ENCODE results near the gene CISH.
A peak's percentile ranks its signal among the peaks of the same experiment; 100 is the strongest.

CISH gene

DNA sequence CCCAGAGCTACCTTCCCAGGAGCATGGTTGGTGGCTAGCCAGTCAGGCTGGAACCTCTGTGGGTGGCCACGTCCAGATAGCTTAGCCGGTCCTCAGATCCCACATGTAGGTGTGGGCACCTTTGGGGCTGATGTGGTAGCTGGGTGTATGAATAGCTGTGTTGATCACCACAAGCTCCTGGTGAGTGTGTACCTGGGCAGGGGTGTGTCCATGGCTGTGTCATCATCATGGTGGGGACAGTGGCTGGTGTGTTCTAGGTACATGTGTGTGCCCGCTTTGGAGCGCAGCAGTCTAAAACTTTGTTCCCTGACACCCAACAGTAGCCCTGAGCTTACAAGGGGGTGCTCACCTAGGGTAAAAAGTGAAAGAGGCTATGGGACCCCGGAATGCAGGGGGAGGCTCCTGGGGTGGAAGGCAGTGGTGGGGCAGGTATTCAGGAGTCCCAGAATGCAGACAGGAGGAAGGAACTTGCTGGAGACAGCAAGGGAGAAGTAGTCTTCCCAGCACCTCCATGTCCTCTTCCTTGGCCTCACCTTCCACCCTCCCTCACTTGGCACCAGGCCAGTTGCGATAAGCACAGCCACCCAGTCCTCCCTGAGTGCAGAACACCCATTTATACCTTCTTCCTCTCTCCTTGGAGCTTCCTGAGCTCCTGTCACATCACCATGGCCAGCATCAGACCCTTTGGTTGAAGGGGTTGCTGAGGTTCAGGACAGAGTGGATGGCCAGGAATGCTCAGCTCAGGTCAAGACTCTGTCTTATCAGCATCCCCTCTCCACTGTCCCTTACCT is 1.2 kb downstream of the CISH start:
- TF ChIP-seq, protein P1, sequence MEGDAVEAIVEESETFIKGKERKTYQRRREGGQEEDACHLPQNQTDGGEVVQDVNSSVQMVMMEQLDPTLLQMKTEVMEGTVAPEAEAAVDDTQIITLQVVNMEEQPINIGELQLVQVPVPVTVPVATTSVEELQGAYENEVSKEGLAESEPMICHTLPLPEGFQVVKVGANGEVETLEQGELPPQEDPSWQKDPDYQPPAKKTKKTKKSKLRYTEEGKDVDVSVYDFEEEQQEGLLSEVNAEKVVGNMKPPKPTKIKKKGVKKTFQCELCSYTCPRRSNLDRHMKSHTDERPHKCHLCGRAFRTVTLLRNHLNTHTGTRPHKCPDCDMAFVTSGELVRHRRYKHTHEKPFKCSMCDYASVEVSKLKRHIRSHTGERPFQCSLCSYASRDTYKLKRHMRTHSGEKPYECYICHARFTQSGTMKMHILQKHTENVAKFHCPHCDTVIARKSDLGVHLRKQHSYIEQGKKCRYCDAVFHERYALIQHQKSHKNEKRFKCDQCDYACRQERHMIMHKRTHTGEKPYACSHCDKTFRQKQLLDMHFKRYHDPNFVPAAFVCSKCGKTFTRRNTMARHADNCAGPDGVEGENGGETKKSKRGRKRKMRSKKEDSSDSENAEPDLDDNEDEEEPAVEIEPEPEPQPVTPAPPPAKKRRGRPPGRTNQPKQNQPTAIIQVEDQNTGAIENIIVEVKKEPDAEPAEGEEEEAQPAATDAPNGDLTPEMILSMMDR (IDR thresholded peaks at IDR 0.05; ENCODE audit: insufficient read depth, low read depth, low read length, missing control alignments): no peak
- no peak for DNase-seq (ENCODE audit: low read depth)
- H3K4me3 ChIP-seq (ENCODE audit: low read depth, low read length): peak overlapping the region; percentile 64

DNA sequence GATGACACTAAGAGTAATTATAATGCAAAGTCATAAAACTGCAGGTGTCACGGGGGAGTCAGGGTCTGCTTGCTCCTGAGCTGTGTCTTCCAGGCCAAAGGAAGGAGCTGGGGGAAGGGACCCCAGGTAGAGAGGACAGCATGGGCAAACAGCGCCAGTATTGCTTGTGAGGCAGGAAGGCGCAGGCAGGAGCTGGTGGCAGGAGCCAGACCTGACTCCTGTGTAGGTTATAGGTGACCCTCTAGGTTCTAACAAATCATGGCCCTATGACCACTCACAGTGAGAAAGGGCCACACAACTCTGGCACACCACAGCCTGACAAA is 1.9 kb downstream of the CISH start:
- no peak overlapping the region for H3K4me3 ChIP-seq (ENCODE audit: low read depth, low read length)
- TF ChIP-seq, protein P1 (IDR thresholded peaks at IDR 0.05; ENCODE audit: insufficient read depth, low read depth, low read length, missing control alignments): no peak
- DNase-seq (ENCODE audit: low read depth): no peak

DNA sequence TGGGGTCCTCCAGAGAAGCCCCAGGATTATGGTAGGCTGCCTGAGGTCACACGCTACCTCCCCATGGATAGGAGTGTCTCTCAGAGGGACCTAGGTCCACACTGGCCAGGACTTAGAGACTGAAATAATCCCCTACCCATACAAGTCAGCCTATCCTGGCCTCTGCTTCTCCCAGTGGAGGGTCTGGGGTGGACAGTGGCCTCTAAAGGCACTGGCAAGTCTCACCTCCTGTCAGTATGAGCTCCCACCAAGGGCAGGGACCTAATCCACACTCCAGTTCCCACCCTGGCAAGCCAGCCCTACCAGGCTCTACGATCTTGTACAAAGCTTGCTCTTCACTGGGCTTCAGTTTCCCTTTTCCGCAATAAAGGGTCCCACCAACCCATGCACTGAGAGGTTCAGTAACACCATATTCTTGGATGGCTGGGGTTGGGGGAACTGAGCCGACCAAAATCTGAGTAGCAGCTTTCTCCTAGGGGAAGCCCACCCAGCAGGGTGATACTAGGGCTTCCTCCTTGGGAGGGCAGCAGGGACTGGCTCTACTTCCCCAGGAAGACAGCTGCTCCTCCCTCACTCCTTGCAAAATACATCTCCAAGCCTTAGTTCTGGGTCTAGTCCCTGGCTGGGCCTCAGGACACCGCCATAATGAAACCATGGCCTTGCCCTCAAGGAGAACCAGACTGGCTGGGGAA is 2.4 kb downstream of the CISH start:
- TF ChIP-seq, protein P1 (IDR thresholded peaks at IDR 0.05; ENCODE audit: insufficient read depth, low read depth, low read length, missing control alignments): no peak
- no peak for DNase-seq (ENCODE audit: low read depth)
- no peak overlapping the region for H3K4me3 ChIP-seq (ENCODE audit: low read depth, low read length)

DNA sequence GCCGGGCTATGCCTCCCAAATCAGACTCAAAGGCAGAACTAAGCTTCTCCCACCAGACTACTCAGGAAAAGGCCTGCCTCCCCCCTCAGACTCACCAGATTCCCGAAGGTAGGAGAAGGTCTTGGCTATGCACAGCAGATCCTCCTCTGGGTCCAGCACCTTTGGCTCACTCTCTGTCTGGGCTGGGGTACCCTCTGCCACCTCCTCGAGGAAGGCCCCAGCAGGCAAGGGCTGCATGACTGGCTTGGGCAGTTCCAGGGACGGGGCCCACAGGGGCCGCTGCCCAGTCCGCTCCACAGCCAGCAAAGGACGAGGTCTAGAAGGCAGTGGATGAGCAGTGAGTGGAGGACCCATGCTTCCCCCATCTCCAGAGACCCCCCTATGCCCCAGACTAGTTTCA is 3.3 kb downstream of the CISH start:
- TF ChIP-seq, protein P1 (IDR thresholded peaks at IDR 0.05; ENCODE audit: insufficient read depth, low read depth, low read length, missing control alignments): no peak
- no peak for DNase-seq (ENCODE audit: low read depth)
- H3K4me3 ChIP-seq (ENCODE audit: low read depth, low read length): no peak overlapping the region

DNA sequence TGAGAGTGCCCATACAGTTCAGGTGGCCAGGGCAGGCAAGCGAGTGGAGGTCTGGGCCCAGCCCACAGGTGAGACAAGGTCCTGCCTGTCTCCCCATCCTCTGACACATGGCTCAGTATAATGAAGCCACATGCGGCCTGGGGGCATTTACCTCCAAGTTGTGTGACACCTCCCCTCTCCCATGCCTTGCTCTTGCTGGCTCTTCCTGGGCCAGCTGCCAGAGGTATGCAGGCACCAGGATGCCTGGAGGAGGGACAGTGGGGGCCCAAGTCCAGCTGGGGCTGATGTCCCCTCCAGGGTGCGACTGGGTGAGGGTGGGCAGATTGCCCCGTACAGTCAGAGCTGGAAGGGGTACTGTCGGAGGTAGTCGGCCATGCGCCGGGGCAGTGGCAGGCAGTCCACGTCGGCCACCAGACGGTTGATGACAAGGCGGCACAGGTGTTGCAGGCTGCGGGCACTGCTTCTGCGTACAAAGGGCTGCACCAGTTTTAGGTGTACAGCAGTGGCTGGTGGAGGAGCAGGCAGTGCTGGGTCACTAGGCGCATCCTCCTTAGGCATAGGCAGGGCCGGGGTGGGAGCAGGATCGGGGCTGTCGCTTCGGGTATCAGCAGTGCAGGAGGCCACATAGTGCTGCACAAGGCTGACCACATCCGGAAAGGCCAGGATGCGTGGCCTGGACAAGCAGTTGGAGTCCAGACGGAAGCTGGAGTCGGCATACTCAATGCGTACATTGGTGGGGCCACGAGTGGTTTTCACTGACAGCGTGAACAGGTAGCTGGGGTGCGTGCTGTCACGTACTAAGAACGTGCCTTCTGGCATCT is 4.1 kb downstream of the CISH start:
- TF ChIP-seq, protein P1 (IDR thresholded peaks at IDR 0.05; ENCODE audit: insufficient read depth, low read depth, low read length, missing control alignments): no peak
- DNase-seq (ENCODE audit: low read depth): no peak

DNA sequence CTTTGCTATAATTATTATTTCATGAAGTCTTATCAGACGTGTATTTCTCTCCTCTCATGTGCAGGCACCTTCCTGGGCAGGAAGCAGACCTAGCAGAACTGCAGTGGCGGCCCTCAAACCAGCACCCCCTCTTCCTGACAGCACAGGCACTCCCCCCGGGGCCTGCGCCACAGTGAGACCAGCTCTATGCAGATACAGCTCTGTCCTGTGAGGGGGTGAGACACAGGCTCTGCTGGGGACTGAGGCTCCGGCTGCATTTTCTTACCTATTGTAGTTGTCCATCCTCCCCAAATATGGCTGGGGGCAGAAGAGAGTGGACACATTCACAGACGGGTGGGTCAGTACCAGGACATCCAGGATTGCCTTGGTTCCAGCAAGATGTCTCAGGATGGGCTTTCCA is 5.0 kb downstream of the CISH start:
- TF ChIP-seq, protein P1 (IDR thresholded peaks at IDR 0.05; ENCODE audit: insufficient read depth, low read depth, low read length, missing control alignments): no peak

More for the DNA sequence above, 4.1 kb downstream of the CISH start:
- H3K4me3 ChIP-seq (ENCODE audit: low read depth, low read length): no peak overlapping the region

More for the DNA sequence above, 5.0 kb downstream of the CISH start:
- DNase-seq (ENCODE audit: low read depth): no peak
- no peak overlapping the region for H3K4me3 ChIP-seq (ENCODE audit: low read depth, low read length)
